ENCODE measurements around the gene CA7. TPM values are rescaled to one million over a fixed set of nuclear protein-coding genes. Genes with fewer than 3 reads are reported as not detected.

Gene CA7
- total and polyA plus RNA-seq, 8 donors: not detected

GRCh38 chr16:66847533-66848067 is 3.4 kb downstream of the CA7 start:
- Histone ChIP-seq H3K36me3 (no peaks in the 10 kb centered on the region), H3K9me3 (no peaks in the 10 kb centered on the region), H3K27me3 (peaks cover 0 to 3% (median 0%) of the 10 kb centered on the region in 4 donors), H3K27ac (no peak overlapping the region), H3K4me1 (peaks cover 0 to 4% (median 0%) of the 10 kb centered on the region in 3 donors), H3K4me3 (no peak overlapping the region)
- ATAC-seq: no peak
- DNase-seq: peak in 1 of 6 donors; percentile 25
- 68 to 71% methylated on average over 6 of the region's 6 CpGs for WGBS, 2 donors
- TF ChIP-seq CTCF (IDR thresholded peaks at IDR 0.05): no peak
- intact Hi-C loops (cut with DNase I): no loop called here
- no peak for FAIRE-seq

- H3K27me3 ChIP-seq: peaks cover 0 to 3% (median 0%) of the 10 kb centered on the region in 4 donors
- 87 to 94% methylated on average over 2 of the region's 2 CpGs for WGBS, 2 donors
- ATAC-seq (no peak), DNase-seq (no peak), FAIRE-seq (no peak)
- intact Hi-C loops (cut with DNase I): no loop called here
- TF ChIP-seq CTCF (IDR thresholded peaks at IDR 0.05): no peak
- no peaks in the 10 kb centered on the region for H3K9me3 ChIP-seq
- no peak overlapping the region for H3K27ac ChIP-seq
- H3K4me3 ChIP-seq: no peak overlapping the region
- no peaks in the 10 kb centered on the region for H3K36me3 ChIP-seq
- H3K4me1 ChIP-seq: peaks cover 0 to 4% (median 0%) of the 10 kb centered on the region in 3 donors
Measured at GRCh38 chr16:66848172-66848571, 4.0 kb downstream of the CA7 start.

- Histone ChIP-seq H3K9me3 (no peaks in the 10 kb centered on the region), H3K27me3 (peaks cover 0 to 3% (median 0%) of the 10 kb centered on the region in 4 donors), H3K27ac (no peak overlapping the region), H3K4me3 (no peak overlapping the region), H3K36me3 (no peaks in the 10 kb centered on the region), H3K4me1 (peaks cover 0 to 4% (median 0%) of the 10 kb centered on the region in 3 donors)
- FAIRE-seq (no peak), ATAC-seq (no peak), DNase-seq (peak in 1 of 6 donors; percentile 32)
- intact Hi-C loops (cut with DNase I): no loop called here
- no peak for TF ChIP-seq CTCF (IDR thresholded peaks at IDR 0.05)
- WGBS, 2 donors: 85 to 90% methylated on average over 2 of the region's 2 CpGs
Measured at GRCh38 chr16:66849021-66849420, 4.8 kb downstream of the CA7 start.

GRCh38 chr16:66849549-66849948 is 5.3 kb downstream of the CA7 start:
- peak in 1 of 6 donors; percentile 35 for DNase-seq
- Histone ChIP-seq H3K36me3 (no peaks in the 10 kb centered on the region), H3K4me3 (no peak overlapping the region), H3K27me3 (peaks cover 0 to 3% (median 0%) of the 10 kb centered on the region in 4 donors), H3K4me1 (peaks cover 0 to 4% (median 0%) of the 10 kb centered on the region in 3 donors), H3K9me3 (no peaks in the 10 kb centered on the region), H3K27ac (no peak overlapping the region)
- intact Hi-C loops (cut with DNase I): no loop called here
- 81 to 85% methylated on average over 4 of the region's 4 CpGs for whole genome bisulfite sequencing, 2 donors
- TF ChIP-seq CTCF (IDR thresholded peaks at IDR 0.05): no peak
- no peak for ATAC-seq
- no peak for FAIRE-seq

- Histone ChIP-seq H3K4me1 (no peaks in the 10 kb centered on the region), H3K27ac (no peak overlapping the region), H3K4me3 (no peak overlapping the region), H3K9me3 (no peaks in the 10 kb centered on the region), H3K27me3 (no peaks in the 10 kb centered on the region), H3K36me3 (no peaks in the 10 kb centered on the region)
- ATAC-seq (no peak), FAIRE-seq (no peak), DNase-seq (peak in 1 of 6 donors; percentile 17)
- no peak for TF ChIP-seq CTCF (IDR thresholded peaks at IDR 0.05)
- intact Hi-C loops (cut with DNase I): no loop called here
- WGBS, 2 donors: 86 to 89% methylated on average over 14 of the region's 14 CpGs
Measured at GRCh38 chr16:66850115-66850815, 6.1 kb downstream of the CA7 start.

Data from pancreas (tissue), 10 donors.